IMR-90 (cell line): ENCODE data around the gene NISCH. TPM values are rescaled to one million over a fixed set of nuclear protein-coding genes. Genes with fewer than 3 reads are reported as not detected.

ENCODE experiments used
- ATAC-seq: fragments of 200-7000 bp; cut with Tn5 transposase; 2 replicates; pipeline ENCODE4 v1.9.1; 2020; ENCODE audit warnings: low read depth, mild to moderate bottlenecking, moderate library complexity
- BruUV-seq: library from RNA; stranded (reverse); fragments of 400-500 nt; replicated peaks from 2 replicates; lab custom pipeline; 2021; lab: Mats Ljungman, UMichigan
- CTCF ChIA-PET: fragments of 300-600 bp; formaldehyde crosslinking; extraction: SDS; loops from one replicate; lab custom pipeline; 2021; ENCODE audit warnings: antibody characterized with exemption; lab: Yijun Ruan, JAX
- POLR2A ChIA-PET: fragments of 300-600 bp; sonication (Branson Sonifier 250); formaldehyde crosslinking; loops from one replicate; lab custom pipeline; 2022; ENCODE audit warnings: antibody characterized with exemption; ENCODE audit not compliant: unreplicated experiment; lab: Charles Lee
- DNase-seq: peaks from one replicate; pipeline ENCODE4 v3.0.0; 2013
- H2AFZ ChIP-seq: replicated peaks from 2 replicates; pipeline ENCODE3; 2013; ENCODE audit warnings: low read length, mild to moderate bottlenecking; ENCODE audit not compliant: poor library complexity
- H2AK5ac ChIP-seq: 2 replicates; pipeline ENCODE4 v1.6.1; 2013; ENCODE audit warnings: low read depth, low read length, inconsistent platforms
- H2AK9ac ChIP-seq: replicated peaks from 2 replicates; pipeline ENCODE3; 2013; ENCODE audit warnings: mild to moderate bottlenecking, low read depth, low read length, moderate library complexity; ENCODE audit not compliant: poor library complexity
- H2BK120ac ChIP-seq: 2 replicates; pipeline ENCODE4 v1.6.1; 2013; ENCODE audit warnings: low read depth, low read length, inconsistent platforms
- H2BK15ac ChIP-seq: 3 replicates; pipeline ENCODE4 v1.6.1; 2013; ENCODE audit warnings: low read depth, low read length, inconsistent platforms
- H2BK20ac ChIP-seq: 2 replicates; pipeline ENCODE4 v1.6.1; 2013; ENCODE audit warnings: low read depth, mild to moderate bottlenecking, inconsistent platforms, low read length, moderate library complexity
- H2BK5ac ChIP-seq: 2 replicates; pipeline ENCODE4 v1.6.1; 2013; ENCODE audit warnings: mild to moderate bottlenecking, low read depth, low read length, inconsistent platforms; ENCODE audit not compliant: poor library complexity, severe bottlenecking
- H3K14ac ChIP-seq: replicated peaks from 2 replicates; pipeline ENCODE4 v1.6.1; 2013; ENCODE audit warnings: low read depth, low read length, inconsistent platforms
- H3K18ac ChIP-seq: 2 replicates; pipeline ENCODE4 v1.6.1; 2013; ENCODE audit warnings: low read depth, low read length, control low read depth
- H3K23ac ChIP-seq: 2 replicates; pipeline ENCODE4 v1.6.1; 2013; ENCODE audit warnings: low read depth, low read length, inconsistent platforms
- H3K27ac ChIP-seq: 2 replicates; pipeline ENCODE4 v1.5.1; 2013; ENCODE audit warnings: mild to moderate bottlenecking, control low read depth, low read length; ENCODE audit not compliant: insufficient read depth
- H3K27me3 ChIP-seq: 2 replicates; pipeline ENCODE4 v1.6.1; 2013; ENCODE audit warnings: low read length; ENCODE audit not compliant: control insufficient read depth, insufficient read depth
- H3K36me3 ChIP-seq: 2 replicates; pipeline ENCODE4 v1.6.1; 2013; ENCODE audit warnings: low read length, mixed read lengths; ENCODE audit not compliant: control insufficient read depth, insufficient read depth
- H3K4ac ChIP-seq: 2 replicates; pipeline ENCODE4 v1.6.1; 2013; ENCODE audit warnings: low read depth, low read length, inconsistent platforms
- H3K4me1 ChIP-seq: 2 replicates; pipeline ENCODE4 v1.6.1; 2013; ENCODE audit warnings: low read length, mixed read lengths; ENCODE audit not compliant: control insufficient read depth, insufficient read depth
- H3K4me2 ChIP-seq: 2 replicates; pipeline ENCODE4 v1.6.1; 2013; ENCODE audit warnings: low read depth, mild to moderate bottlenecking, control low read depth, low read length, moderate library complexity
- H3K4me3 ChIP-seq: 2 replicates; pipeline ENCODE4 v1.5.1; 2013; ENCODE audit warnings: low read depth, mild to moderate bottlenecking, control low read depth, low read length, moderate library complexity; ENCODE audit not compliant: insufficient read depth
- H3K56ac ChIP-seq: 2 replicates; pipeline ENCODE4 v1.6.1; 2013; ENCODE audit warnings: low read length, inconsistent platforms; ENCODE audit not compliant: insufficient read depth; ENCODE audit errors: extremely low read depth
- H3K79me1 ChIP-seq, 2 experiments: 2 replicates each; pipeline ENCODE4 v1.6.1; 2013; ENCODE audit warnings: low read length in 2 of 2, inconsistent platforms in 1 of 2, low read depth in 1 of 2
- H3K9ac ChIP-seq: 2 replicates; pipeline ENCODE4 v1.6.1; 2013; ENCODE audit warnings: low read depth, low read length, control low read depth
- H3K9me1 ChIP-seq: 2 replicates; pipeline ENCODE4 v1.6.1; 2013; ENCODE audit warnings: low read length, inconsistent platforms; ENCODE audit not compliant: insufficient read depth
- H3K9me3 ChIP-seq: 2 replicates; pipeline ENCODE4 v1.6.1; 2013; ENCODE audit warnings: low read length; ENCODE audit not compliant: control insufficient read depth, insufficient read depth
- H4K20me1 ChIP-seq: 2 replicates; pipeline ENCODE4 v1.6.1; 2013; ENCODE audit warnings: low read length, inconsistent platforms; ENCODE audit not compliant: insufficient read depth
- H4K5ac ChIP-seq: 2 replicates; pipeline ENCODE4 v1.6.1; 2013; ENCODE audit warnings: mild to moderate bottlenecking, low read depth, low read length, control low read depth
- H4K8ac ChIP-seq, 2 experiments: 2 replicates each; pipeline ENCODE4 v1.6.1; 2013; ENCODE audit warnings: low read depth in 2 of 2, low read length in 2 of 2, control low read depth in 1 of 2, inconsistent platforms in 1 of 2
- H4K91ac ChIP-seq: 2 replicates; pipeline ENCODE4 v1.6.1; 2013; ENCODE audit warnings: low read depth, low read length, inconsistent platforms; ENCODE audit not compliant: insufficient read depth
- POLR2A ChIP-seq: IDR thresholded peaks from 2 replicates; pipeline ENCODE4 v1.6.1; 2012; ENCODE audit warnings: mild to moderate bottlenecking, low read depth, low read length
- SMC3 ChIP-seq: fragments of 150-350 bp; IDR thresholded peaks from 2 replicates; pipeline ENCODE4 v1.6.1; 2016; ENCODE audit warnings: low read depth, mild to moderate bottlenecking, antibody characterized with exemption, low read length, moderate library complexity
- WGBS, 2 experiments: methylation state at CpG; one replicate each; pipeline versions ENCODE4 v1.1.5 to v1.1.7; 2013; ENCODE audit warnings: missing lambda C conversion rate in 2 of 2; ENCODE audit not compliant: insufficient read length in 1 of 2; ENCODE audit errors: extremely low coverage in 2 of 2; 5-methylcytosine and 5-hydroxymethylcytosine counted together
- dilution Hi-C: fragments of 300-500 bp; cut with HindIII; formaldehyde crosslinking; loops from one replicate; pipeline ENCODE4 v1.14.3; 2018; ENCODE audit warnings: low sequenced_read_pairs; ENCODE audit not compliant: unreplicated experiment
- in situ Hi-C: fragments of 300-500 bp; cut with MboI; formaldehyde crosslinking; loops from 3 replicates; pipeline ENCODE4 v1.14.3; 2019; ENCODE audit warnings: low sequenced_read_pairs, inconsistent platforms, mixed read lengths
- intact Hi-C: fragments of 100-400 bp; cut with micrococcal nuclease; formaldehyde crosslinking; loops from 2 replicates; pipeline ENCODE4 v1.10.0; 2022
- polyA plus RNA-seq, 3 experiments: library from polyadenylated mRNA; depleted of rRNA; stranded (reverse); fragments of >200 nt; gene quantifications; 2 replicates each; pipeline ENCODE4 v1.2.3, GENCODE V29; 2012; ENCODE audit warnings: low replicate concordance in 1 of 3
- total RNA-seq: library from RNA; depleted of rRNA; stranded (reverse); fragments of >200 nt; gene quantifications from 2 replicates; pipeline ENCODE4 v1.2.3, GENCODE V29; 2012; rRNA removed

NISCH gene
- total and polyA plus RNA-seq, 2 of the 4 experiments (the other 2 are of a cell fraction) = 36.9 to 86.0 TPM

DNA sequence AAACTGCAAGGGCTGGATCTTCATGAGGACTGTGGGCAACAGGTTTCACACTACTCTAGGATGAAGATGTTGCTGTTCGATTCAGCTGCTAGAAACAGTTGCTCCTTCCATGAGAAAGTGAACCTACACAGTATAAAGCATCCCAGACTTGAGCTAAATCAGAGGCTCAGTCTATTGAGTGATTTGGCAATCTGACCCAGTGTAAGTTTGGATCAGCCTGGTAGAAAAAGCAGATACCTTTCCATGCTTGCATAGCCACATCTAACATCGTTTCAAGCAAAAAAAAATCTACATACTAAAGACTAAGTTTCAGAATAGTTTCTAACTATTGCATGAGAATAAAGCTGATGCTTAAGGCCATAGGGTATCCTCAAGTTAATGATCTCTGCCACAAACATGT is 85.6 kb downstream of the NISCH start:
- Histone ChIP-seq H3K9ac (no peak overlapping the region), H2BK20ac (no peak overlapping the region), H4K8ac (no peak overlapping the region), H3K4me2 (no peak overlapping the region), H3K56ac (no peak overlapping the region), H3K9me3 (no peaks in the 10 kb centered on the region), H3K27ac (no peak overlapping the region), H4K20me1 (peaks cover 26% of the 10 kb centered on the region), H4K91ac (no peak overlapping the region), H3K14ac (no peak overlapping the region), H2AK9ac (no peak overlapping the region), H3K79me1 (peaks cover 31 to 66% of the 10 kb centered on the region in 2 experiments), H2AK5ac (no peak overlapping the region), H4K5ac (no peak overlapping the region), H3K27me3 (no peaks in the 10 kb centered on the region), H3K36me3 (peaks cover 13% of the 10 kb centered on the region), H3K23ac (no peak overlapping the region), H3K18ac (no peak overlapping the region), H3K4me3 (no peak overlapping the region), H2BK120ac (no peak overlapping the region), H2BK15ac (no peak overlapping the region), H2BK5ac (no peak overlapping the region), H3K4ac (no peak overlapping the region), H3K4me1 (peaks cover 9% of the 10 kb centered on the region), H2AFZ (no peak overlapping the region), H3K9me1 (peaks cover 19% of the 10 kb centered on the region)
- intact Hi-C loops (no loop called here), in situ Hi-C loops (no loop called here), dilution Hi-C loops (no loop called here)
- no peak for DNase-seq
- POLR2A ChIA-PET = no interaction called here
- TF ChIP-seq POLR2A (no peak), SMC3 (no peak)
- no peak for ATAC-seq
- BruUV-seq = no TSS peak
- CTCF ChIA-PET = no interaction called here
- WGBS, 2 experiments = no CpG with 5 or more reads among the region's 2 CpGs

Other genes with a start within 250 kb of the NISCH start
- not detected in 2 replicates for gene TLR9, start 230.0 kb upstream of the NISCH start, total RNA-seq
- 0.03 TPM in 1 of 2 replicates, not detected in the other for gene TLR9, start 230.0 kb upstream of the NISCH start, polyA plus RNA-seq (2012; rRNA removed)
- 105 and 111 TPM in 2 replicates for gene TWF2, start 216.4 kb upstream of the NISCH start, total RNA-seq
- gene TWF2, start 216.4 kb upstream of the NISCH start, polyA plus RNA-seq (2012; rRNA removed) = 145 and 158 TPM in 2 replicates
- 12.2 and 13.1 TPM in 2 replicates for gene PPM1M, start 209.8 kb upstream of the NISCH start, total RNA-seq
- gene PPM1M, start 209.8 kb upstream of the NISCH start, polyA plus RNA-seq (2012; rRNA removed) = 15.4 and 18.1 TPM in 2 replicates
- 65.3 and 68.1 TPM in 2 replicates for gene WDR82, start 177.0 kb upstream of the NISCH start, total RNA-seq
- gene WDR82, start 177.0 kb upstream of the NISCH start, polyA plus RNA-seq (2012; rRNA removed) = 30.9 and 38.1 TPM in 2 replicates
- gene GLYCTK, start 167.8 kb upstream of the NISCH start, total RNA-seq = 6.4 and 6.8 TPM in 2 replicates
- 13.9 and 15.6 TPM in 2 replicates for gene GLYCTK, start 167.8 kb upstream of the NISCH start, polyA plus RNA-seq (2012; rRNA removed)
- gene DNAH1, start 139.3 kb upstream of the NISCH start, total RNA-seq = 1.7 and 2.0 TPM in 2 replicates
- gene DNAH1, start 139.3 kb upstream of the NISCH start, polyA plus RNA-seq (2012; rRNA removed) = 3.8 and 4.0 TPM in 2 replicates
- gene BAP1, start 45.6 kb upstream of the NISCH start, total RNA-seq = 35.0 and 36.4 TPM in 2 replicates
- gene BAP1, start 45.6 kb upstream of the NISCH start, polyA plus RNA-seq (2012; rRNA removed) = 48.6 and 55.2 TPM in 2 replicates
- 2.5 and 2.9 TPM in 2 replicates for gene PHF7, start 44.9 kb upstream of the NISCH start, total RNA-seq
- gene PHF7, start 44.9 kb upstream of the NISCH start, polyA plus RNA-seq (2012; rRNA removed) = 2.1 and 2.8 TPM in 2 replicates
- not detected in 2 replicates for gene SEMA3G, start 10.5 kb upstream of the NISCH start, total RNA-seq
- 0.04 and 0.07 TPM in 2 replicates for gene SEMA3G, start 10.5 kb upstream of the NISCH start, polyA plus RNA-seq (2012; rRNA removed)
- gene TNNC1, start 1.6 kb upstream of the NISCH start, total RNA-seq = 1.1 and 1.3 TPM in 2 replicates
- gene TNNC1, start 1.6 kb upstream of the NISCH start, polyA plus RNA-seq (2012; rRNA removed) = 4.0 and 4.6 TPM in 2 replicates
- not detected in 2 replicates for gene STAB1, start 39.7 kb downstream of the NISCH start, total RNA-seq
- gene STAB1, start 39.7 kb downstream of the NISCH start, polyA plus RNA-seq (2012; rRNA removed) = 0.04 TPM in 1 of 2 replicates, not detected in the other
- 161 and 173 TPM in 2 replicates for gene NT5DC2, start 78.3 kb downstream of the NISCH start, total RNA-seq
- gene NT5DC2, start 78.3 kb downstream of the NISCH start, polyA plus RNA-seq (2012; rRNA removed) = 200 and 228 TPM in 2 replicates
- gene UQCC5, start 81.0 kb downstream of the NISCH start, total RNA-seq = 1.1 and 1.4 TPM in 2 replicates
- gene UQCC5, start 81.0 kb downstream of the NISCH start, polyA plus RNA-seq (2012; rRNA removed) = 14.4 and 16.9 TPM in 2 replicates
- 72.6 and 74.2 TPM in 2 replicates for gene PBRM1, start 230.3 kb downstream of the NISCH start, total RNA-seq
- 16.5 and 16.6 TPM in 2 replicates for gene PBRM1, start 230.3 kb downstream of the NISCH start, polyA plus RNA-seq (2012; rRNA removed)
- gene GNL3, start 230.4 kb downstream of the NISCH start, total RNA-seq = 66.0 and 117 TPM in 2 replicates
- gene GNL3, start 230.4 kb downstream of the NISCH start, polyA plus RNA-seq (2012; rRNA removed) = 69.7 and 90.4 TPM in 2 replicates